Measurements from ENCODE around the gene SESN1. TPM values are rescaled to one million over a fixed set of nuclear protein-coding genes. Genes with fewer than 3 reads are reported as not detected.

Gene SESN1
- total RNA-seq, 1 donor from 2014 or later, result 40.9 TPM

DNA sequence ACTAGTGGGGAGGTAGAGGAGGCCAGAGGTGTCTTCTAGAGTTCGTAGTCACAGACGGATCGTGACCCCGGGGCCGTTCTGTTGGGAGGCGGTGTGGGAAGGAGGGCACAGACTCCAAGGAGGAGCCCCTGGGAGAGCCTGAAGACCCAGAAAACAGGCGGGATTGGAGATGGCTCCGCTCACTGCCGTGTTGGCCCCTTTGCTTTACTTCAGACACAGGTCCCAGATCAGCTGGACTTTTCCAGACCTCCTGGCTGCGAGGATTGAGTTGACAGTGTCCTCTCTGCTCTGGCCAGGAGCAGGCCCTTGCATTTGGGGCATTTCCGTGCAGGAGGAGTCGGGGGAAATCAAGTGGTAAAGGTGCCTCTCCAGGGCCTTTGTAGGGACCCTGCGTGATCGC, 133.6 kb downstream of the SESN1 start:
- no peak for DNase-seq (ENCODE audit: low spot score)

DNA sequence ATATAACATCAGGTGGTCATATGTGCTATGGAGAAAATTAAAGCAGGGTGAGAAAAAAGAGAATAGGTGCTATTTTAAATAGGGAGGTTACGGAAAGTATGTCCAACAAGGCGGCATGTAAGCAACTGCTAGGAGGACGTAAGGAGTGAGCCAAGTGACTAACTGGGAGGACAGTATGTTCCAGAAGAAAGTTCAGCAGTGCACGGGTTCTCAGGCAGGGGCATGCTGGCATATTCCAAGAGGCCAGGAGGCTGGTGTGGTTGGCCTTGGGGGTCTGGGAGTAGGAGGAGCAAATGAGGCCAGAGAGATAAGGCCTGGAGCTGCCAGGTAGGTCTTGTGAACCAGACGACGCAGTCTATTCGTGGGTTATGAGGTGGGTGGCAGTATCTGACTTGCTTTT, 134.0 kb downstream of the SESN1 start:
- DNase-seq (ENCODE audit: low spot score), result no peak

DNA sequence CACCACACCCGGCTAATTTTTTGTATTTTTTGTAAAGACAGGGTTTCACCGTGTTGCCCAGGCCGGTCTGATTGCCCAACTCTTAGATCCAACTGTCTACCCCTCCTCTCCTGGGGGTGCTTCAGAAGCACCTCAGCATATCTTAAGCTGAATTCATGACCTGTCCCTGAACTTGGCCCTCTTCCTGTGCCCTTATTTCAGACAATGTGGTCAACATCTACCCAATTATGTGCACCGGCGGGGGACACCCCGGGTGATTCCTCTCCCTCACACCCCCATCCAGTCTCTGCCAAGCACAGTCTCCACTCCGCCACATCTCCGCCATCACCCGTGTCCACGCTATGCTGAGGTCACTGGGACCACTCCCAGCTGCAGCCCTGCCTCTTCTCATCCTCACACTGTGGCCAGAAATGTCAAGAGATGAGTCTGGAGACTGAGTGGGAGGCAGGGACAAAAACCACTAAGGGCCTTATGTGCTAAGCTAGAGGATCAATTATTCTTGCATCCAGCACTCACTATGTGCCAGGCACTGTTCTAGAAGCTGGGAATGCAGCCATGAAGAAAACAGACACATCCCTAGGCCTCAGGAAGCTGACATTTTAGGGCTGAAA, 134.6 kb downstream of the SESN1 start:
- DNase-seq (ENCODE audit: low spot score), result no peak

DNA sequence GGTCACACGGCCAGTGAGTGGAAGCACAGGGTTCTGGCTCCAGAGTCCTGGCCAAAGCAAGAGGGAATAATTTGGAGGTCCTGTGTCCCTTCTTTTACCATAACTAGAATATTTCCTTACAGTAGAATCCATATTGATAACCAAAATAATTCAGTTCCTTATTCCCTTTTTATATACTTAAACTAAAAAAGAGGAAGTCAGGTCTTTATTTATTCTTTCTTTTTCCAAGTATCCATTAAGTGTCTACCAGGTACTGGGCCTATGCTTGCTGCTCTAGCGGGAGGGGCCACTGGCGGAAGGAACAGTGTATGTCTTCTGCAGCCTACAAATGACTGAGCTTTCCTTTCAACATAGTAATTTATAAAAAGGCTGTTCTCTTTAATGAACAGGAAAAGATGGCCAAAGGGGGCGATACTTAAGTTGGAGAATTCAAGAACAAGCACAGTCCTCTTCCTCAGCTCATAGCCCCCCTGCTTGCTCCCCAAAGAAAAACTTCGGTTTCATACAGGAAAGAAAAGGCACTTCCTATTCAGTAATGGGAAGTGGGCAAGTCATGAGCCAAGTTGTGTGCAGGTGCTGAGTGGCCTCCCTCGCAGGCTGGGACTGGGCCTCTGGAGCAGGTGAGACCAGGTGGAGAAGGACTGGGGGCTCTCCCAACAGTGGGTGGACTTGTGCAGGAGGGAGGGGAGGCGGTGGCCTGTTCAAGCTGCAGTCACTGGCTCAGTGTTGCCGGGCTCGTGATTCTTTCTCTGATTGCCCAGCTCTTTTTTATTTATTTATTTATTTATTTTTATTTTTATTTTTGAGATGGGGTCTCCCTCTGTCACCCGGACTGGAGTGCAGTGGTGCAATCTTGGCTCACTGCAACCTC, 135.5 kb downstream of the SESN1 start:
- DNase-seq (ENCODE audit: low spot score), result no peak

DNA sequence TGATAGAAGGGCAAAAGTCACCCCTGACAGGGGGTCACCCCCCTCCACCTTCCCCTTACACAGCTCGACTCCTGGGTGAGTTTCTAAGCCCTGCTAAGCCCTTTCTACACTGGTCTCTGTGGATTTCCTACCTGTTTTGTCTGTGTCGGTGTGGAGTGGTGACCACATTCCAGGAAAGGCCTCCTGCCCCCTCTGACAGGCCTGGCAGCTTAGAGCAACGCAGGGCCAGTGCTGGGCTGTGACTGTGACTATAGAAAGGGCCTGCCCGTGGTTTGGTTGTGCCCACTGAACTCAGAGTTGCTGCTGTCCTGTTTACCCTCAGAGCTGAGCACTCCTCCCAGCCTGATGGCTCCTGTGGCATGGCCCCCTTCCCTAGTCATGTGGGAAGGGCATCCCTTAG, 137.4 kb downstream of the SESN1 start:
- DNase-seq (ENCODE audit: low spot score), result no peak

DNA sequence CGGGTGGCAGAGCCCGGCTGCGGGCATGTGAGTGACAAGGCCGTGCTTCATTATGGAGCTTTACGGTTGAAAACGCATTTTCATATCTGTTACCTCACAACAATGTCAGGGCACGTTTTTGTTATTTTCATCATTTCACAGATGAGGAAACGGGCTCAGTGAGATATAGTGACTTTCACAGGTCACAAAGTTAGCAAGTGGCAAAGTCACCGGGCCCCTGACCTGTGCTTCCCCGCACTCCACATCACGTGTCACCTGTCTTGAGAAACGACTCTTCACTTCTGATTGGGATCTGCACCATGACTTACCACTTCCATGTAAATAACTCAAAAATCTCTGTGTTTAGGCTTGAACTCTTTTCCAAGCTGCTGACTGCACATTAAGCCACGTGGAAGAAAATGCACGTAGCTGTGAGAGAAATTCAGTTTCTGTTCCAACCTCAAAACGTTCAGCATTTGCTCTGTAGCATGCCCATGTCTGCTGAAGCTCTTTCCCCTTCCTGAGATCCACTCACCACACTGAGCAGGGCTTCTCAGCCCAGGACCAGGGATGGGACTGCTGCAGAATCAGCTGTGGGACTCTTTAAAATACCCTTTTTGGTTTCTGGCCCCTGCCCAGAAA, 139.2 kb downstream of the SESN1 start:
- no peak for DNase-seq (ENCODE audit: low spot score)

DNA sequence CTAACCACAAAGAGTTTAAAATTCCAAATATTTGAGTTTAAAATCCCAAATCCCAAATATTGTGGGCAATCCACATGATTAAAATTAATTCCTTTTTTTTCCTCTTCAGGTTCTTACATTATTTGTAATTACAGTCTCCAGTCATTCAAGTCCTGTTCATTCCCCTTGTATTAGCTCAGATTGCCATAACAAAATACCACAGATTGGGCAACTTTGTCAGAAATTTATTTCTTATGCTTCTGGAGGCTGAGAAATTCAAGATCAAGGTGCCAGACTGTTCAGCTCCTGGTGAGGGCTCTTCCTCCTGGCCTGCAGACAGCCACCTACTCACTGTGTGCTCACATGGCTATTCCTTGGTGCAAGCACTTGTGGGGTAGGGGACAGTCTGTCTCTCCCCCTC, 141.0 kb downstream of the SESN1 start:
- DNase-seq (ENCODE audit: low spot score), result no peak

DNA sequence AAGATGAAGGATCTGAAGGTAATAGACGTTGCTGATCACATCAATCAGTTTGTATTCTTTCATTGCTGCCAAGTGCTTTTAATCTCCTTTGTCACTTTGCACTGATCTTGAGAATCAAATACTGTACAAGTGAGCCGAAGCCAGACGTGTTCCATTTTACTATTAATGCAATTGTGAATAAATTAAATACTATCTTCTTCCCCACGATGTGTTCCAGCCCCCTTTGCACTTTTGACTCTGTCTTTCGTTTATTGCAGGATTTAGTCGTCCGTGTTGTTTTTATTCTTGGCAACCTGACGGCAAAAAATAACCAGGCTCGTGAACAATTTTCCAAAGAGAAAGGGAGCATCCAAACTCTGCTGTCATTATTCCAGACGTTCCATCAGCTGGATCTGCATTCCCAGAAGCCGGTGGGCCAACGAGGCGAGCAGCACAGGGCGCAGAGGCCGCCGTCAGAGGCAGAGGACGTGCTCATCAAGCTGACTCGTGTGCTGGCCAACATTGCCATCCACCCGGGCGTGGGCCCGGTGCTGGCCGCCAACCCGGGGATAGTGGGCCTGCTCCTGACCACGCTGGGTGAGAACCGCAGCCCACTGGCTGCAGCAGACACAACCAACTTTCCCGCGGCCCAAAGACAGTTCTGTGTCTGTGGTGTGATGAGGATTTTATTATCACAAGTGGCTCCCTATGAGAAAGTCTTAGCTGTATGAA, 141.7 kb downstream of the SESN1 start:
- DNase-seq (ENCODE audit: low spot score), result no peak

DNA sequence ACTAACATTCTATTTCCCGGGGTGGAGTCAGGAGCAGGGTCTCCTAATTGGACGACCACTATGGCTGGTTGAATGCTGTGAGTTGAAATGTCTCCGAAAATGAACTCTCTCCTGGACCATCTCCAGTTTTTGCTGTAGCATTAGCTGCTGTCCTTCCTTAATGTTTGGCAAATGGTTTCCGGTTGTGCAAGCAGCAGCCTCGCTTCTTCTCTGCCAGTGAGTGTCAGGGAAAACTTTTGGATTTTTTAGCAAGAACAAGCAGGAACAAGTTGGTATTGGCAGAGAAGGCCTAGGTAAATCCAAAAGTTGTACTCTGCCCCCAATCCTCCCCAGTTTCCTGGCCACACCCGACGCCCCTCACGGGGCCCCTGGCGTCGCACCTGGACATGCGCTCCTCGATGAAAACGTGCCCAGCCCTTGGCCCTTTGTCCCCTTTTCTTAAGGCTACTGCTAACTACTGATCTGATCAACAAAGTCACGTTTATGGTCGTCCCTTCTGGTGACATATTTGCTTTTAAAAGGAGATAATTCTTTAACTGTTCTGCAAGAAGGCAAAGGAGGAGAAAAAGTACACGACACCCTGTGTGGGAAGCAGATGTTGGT, 143.2 kb downstream of the SESN1 start:
- no peak for DNase-seq (ENCODE audit: low spot score)

DNA sequence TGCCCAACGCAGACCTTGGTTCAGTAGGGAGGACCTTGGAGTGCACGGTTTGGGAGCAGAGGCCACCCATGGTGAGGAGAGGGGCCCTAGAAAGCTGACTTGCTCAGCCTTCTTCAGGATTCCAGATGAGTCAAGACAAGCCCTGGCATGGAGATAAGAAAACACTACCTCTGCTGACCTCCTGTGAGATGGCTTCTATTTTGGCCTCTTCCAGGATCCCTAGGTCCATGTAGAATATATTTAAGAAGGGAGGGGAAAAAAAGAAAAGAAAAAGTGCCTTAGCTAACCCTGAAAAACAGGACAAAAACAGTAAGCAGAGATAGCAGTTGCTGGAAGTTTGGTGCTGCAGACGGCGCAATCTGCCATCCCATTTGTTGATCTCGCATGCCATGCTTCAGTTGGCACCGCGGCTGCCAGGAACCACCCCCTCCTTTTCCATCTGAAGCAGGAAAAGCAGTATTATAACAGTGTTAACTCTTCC, 146.4 kb downstream of the SESN1 start:
- peak; percentile 68 for DNase-seq (ENCODE audit: low spot score)

DNA sequence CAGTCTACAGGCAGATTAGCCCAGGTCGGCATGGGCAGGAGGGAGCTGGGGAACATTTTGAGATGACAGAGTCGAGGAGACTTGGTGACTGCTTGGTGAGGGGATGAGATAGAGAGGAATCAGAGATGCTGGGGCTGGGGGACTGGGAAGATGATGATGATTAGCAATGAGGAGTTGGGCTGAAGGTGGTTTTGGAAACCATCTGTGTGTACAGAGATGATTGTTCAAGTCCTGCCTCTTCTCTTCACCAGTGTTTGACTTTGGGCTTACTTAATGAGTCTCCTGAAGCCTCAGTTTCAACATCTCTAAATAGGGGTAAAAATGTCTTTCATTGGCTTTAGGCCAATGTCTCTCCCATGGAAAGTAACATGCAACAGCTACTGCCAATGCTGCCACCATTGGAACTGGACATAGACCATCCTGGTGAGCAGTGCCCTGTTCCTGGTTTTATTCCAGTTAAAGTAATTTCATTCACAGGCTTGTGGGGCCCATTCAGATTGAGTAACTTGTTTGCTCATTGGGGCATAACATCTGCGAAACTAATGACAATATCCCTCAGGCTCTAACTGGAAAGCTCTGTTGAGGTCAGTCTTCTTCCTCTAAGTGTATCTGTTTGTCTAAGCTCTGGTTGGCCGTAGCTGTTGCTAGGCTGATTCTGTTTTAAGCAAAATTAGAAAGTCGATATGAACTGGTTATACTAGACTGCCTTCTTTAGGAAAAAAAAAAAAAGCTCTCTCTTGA, 147.4 kb downstream of the SESN1 start:
- DNase-seq (ENCODE audit: low spot score), result no peak

DNA sequence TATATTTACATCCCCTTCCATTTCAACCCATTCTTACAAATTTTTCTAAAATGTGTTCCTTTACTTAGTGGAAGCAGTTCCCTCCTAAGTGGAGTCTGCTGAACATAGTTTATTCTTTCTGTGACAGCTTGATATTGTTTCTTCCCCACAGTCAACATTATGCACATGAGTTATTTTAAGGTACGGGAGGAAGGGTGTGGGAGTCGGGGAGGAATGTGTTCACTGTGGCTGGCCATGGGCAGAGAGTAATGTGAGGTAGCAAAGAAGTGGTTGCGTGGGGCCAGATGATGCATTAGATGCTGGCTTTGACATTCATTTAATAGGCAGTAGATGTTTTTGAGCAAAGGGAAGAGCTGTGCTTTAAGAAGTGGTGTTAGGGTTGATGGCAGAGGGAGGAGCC, 148.0 kb downstream of the SESN1 start:
- no peak for DNase-seq (ENCODE audit: low spot score)

DNA sequence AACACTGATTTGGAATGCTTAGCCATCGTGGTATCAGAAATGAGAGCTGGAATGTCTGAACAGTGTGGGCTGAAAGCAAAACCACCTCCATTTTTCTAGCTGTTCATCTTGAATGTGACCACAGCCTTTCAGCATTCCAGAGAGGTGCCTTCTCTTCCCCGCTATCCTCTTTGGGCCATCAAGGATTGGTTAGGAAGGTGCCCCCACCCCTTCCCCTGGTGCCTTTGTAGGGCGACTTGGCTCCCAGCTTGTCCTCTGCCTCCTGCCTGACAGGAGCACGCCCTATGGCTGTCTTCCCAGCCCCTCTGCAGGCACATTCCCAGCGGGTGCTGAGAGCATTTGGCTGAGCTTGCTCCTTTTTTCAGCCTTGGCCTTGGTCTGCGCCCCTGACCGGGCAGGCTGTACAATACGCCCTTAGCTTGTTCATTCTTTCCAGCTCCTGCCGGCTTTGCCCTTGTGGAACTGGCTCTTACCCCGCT, 148.9 kb downstream of the SESN1 start:
- DNase-seq (ENCODE audit: low spot score), result peak; percentile 79

DNA sequence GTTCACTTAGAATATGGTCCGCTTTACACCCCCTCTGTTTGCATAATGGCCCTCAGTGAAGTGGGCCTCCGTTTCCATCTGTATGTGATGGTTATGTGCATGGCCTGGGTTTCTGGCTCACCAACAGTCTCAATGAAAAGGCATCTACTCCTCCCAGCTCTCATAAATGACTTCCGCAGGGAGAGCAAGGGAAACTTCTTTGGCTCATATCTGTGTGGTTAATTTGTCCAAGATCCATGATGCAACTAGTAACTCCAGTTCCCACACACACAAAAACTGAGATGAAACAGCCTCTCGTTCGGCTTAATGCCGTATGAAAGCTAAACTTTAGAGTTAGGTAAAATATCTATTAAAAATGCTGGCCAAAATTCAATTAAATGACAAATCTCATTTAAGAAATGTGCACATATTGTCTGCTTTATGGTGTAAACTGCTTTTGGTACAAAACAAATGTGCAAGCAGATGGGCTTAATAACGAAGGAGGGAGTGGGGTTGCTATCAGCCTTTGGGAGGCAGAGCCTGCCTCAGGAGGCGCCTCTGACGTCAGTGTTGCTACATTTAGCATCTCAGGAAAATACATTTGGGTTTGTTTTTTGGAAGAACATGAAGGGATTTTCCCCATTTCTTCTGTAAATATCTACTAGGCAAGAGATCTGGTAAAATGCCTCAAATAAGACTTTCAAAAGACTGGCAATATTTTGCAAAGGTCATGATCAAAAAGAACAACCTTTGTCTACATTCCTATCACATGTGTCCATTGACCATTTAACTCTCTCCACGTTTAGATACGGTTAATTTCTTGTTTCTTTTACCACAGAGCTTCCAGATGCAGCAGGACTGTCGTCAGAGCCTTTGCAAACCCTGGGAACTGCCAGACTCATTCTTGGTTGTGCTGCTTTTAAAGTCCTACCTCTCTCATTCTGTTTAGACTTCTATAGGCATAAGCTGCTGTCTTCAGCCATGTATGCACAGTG, 149.7 kb downstream of the SESN1 start:
- no peak for DNase-seq (ENCODE audit: low spot score)

DNA sequence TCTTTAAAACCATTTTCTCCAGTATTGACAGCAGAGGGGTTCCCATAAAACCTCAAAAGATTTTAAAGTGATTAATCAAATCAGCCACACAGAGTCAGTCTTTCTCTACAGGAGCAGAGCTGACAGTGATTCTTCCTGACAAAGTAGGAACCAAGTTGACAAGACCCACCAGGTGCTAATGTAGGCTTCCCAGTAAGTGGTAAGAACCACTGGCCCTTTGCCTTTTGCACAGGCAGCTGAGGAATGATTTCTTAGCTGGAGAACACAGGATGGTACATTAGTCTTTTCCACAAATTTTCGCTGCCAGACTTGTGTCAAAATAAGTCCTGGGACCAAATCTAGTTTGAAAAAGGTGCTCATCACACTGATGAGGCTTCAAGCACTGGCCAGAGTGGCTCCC, 150.6 kb downstream of the SESN1 start:
- no peak for DNase-seq (ENCODE audit: low spot score)

DNA sequence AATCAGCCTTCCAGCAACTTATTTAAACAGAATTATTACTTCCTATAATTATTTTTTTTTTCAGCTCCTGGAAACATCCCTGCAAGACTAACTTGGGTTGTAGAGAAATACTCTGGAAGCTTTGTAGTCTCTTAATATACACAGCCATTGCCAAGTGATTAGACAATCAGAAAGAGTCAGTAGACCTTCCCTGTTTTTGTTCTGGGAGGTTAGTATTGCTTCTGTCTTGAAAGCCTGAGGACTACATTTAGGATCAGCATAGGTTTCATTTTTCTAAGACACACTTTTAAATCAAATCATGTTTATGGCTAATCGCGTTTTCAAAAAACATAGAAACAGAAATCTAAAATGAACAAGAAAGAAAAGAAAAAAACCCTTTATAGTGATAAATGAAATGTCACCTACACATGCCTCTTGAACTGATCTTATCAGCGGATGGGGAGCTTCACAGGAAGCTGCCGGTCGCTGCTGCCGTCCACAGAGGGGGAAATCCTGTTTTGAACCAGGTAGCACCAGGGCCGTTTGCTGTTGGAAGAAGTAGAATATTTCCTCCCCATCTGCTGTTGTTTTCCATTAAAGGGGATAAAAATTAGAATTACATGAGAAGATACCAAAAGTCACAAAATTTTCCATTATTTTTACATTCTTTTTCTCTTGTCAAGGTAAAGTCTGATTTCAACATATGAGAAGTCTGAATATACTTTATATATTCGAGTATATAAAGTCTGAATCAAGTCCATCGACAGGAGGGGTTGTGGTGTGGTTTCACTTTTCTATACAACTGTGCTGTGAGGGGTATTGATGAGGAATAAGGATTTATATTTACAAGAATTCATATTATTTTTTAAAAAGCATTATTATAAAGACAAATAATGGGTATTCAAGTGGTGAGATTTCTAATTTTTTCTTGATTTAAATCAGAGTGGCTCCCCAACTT, 151.8 kb downstream of the SESN1 start:
- no peak for DNase-seq (ENCODE audit: low spot score)

DNA sequence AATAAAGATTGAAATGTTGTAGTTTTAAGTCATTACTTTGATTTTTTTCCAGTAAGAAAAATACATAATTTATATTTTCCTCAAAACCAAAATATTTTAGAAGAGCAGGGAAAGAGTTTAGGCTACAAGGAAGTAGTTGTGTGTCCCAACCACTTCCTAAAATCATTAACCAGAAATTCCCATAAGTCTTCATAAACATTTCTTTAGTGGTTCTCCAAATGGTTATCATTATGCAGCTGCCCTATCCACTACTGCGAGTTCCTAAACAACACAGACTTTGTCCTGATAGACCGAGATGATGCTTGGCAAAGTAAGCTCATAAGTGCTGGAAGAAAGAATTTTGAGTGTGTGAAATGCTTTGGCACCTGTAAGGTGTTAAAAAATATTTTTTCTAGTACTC, 152.8 kb downstream of the SESN1 start:
- DNase-seq (ENCODE audit: low spot score), result no peak

DNA sequence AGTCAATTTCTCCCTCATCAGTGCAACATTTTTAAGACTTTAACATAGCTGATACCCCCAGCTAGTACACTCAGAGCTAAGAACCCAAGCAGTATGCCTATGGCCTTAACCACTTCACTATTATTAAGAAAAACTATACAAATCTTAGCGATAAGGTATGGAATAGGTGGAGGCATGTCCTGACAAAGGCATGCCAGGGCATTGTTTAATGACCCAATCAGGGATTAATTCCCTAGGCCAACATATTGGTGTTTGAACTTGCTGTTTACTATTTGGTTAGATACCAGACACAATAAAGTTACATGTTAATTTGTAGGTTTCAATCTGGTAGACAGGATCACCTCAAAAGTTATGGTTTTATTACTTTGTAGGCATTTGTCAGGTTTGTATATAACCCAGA, 153.4 kb downstream of the SESN1 start:
- no peak for DNase-seq (ENCODE audit: low spot score)

DNA sequence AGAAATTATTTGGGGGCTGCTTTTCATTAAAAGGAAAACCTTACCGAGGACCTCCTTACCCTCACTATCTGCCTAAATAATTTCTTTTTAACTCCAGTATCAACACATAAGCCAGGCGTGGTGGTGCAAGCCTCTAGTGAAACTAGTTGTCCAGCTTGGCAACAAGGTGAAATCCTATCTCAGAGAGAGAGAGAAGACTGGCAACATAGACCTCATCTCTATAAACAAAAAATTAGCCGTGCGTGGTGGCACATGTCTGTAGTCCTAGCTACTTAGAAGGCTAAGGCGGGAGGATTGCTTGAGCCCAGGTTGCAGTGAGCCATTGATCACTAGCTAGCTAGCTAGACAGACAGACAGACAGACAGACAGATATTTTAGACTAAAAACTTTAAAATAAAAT, 153.9 kb downstream of the SESN1 start:
- no peak for DNase-seq (ENCODE audit: low spot score)
